NCI-H82 (cell line): ENCODE measurements around the gene GMEB2.
"Not testable (repeated sequence)": the region's sequence is repeated elsewhere in the genome, so short reads cannot be mapped to it uniquely, and the experiment has no call there.

Source experiments
- DNase-seq: peaks from one replicate; lab custom pipeline; 2025; lab: John Stamatoyannopoulos, UW

GMEB2 gene

GRCh38 chr20:63559485-63560332 lies 67.2 kb downstream of the GMEB2 start:
- not testable (repeated sequence) for DNase-seq

- DNase-seq: no peak
Observed at GRCh38 chr20:63558804-63559484, 68.0 kb downstream of the GMEB2 start.

- DNase-seq: no peak
Observed at GRCh38 chr20:63557481-63557891, 69.4 kb downstream of the GMEB2 start.

GRCh38 chr20:63556873-63557478 lies 69.9 kb downstream of the GMEB2 start:
- no peak for DNase-seq

GRCh38 chr20:63555661-63556381 lies 71.1 kb downstream of the GMEB2 start:
- no peak for DNase-seq

- no peak for DNase-seq
Observed at GRCh38 chr20:63554361-63555278, 72.3 kb downstream of the GMEB2 start.

GRCh38 chr20:63553933-63554290 lies 73.0 kb downstream of the GMEB2 start, which contains the start of gene FNDC11:
TSS of gene FNDC11 (plus strand) at chr20:63554159. CDS start at chr20:63555664, 1,505 bp downstream.
- peak; percentile 27 for DNase-seq

- DNase-seq: peak; percentile 83
Observed at GRCh38 chr20:63553251-63553932, 73.5 kb downstream of the GMEB2 start.

GRCh38 chr20:63552481-63553249 lies 74.2 kb downstream of the GMEB2 start:
- no peak for DNase-seq

- DNase-seq: no peak
Observed at GRCh38 chr20:63551068-63551467, 75.8 kb downstream of the GMEB2 start.

- no peak for DNase-seq
Observed at GRCh38 chr20:63549679-63550282, 77.1 kb downstream of the GMEB2 start.

- no peak for DNase-seq
Observed at GRCh38 chr20:63549019-63549418, 77.9 kb downstream of the GMEB2 start.

- DNase-seq: no peak
Observed at GRCh38 chr20:63548542-63548941, 78.4 kb downstream of the GMEB2 start.

- DNase-seq: no peak
Observed at GRCh38 chr20:63547725-63548480, 79.0 kb downstream of the GMEB2 start, which contains the start of gene SRMS. TSS of gene SRMS (minus strand) at chr20:63547749. CDS start at chr20:63547463, 286 bp downstream.

GRCh38 chr20:63546956-63547724 lies 79.8 kb downstream of the GMEB2 start:
- no peak for DNase-seq

GRCh38 chr20:63546256-63546955 lies 80.5 kb downstream of the GMEB2 start:
- DNase-seq: no peak

- DNase-seq: no peak
Observed at GRCh38 chr20:63545814-63546213, 81.1 kb downstream of the GMEB2 start.
